NCI-H460 (cell line): ENCODE data around the gene PYDC1. TPM values are rescaled to one million over a fixed set of nuclear protein-coding genes. Genes with fewer than 3 reads are reported as not detected.
A peak's percentile ranks its signal among the peaks of the same experiment; 100 is the strongest.
"Not testable (repeated sequence)": the region's sequence is repeated elsewhere in the genome, so short reads cannot be mapped to it uniquely, and the experiment has no call there.

Experiments
- DNase-seq: peaks from one replicate; pipeline ENCODE4 v3.0.0-alpha.2; 2016; ENCODE audit warnings: low read depth; ENCODE audit errors: extremely low read depth
- small RNA-seq, 2 experiments: library from RNA; depleted of rRNA; stranded (forward); fragments of <200 nt; gene quantifications; one replicate each; pipeline ENCODE3, GENCODE V24; 2014
- total RNA-seq: library from RNA; depleted of rRNA; stranded (reverse); fragments of >200 nt; shearing (Covaris generic); gene quantifications from 2 replicates; pipeline ENCODE4 v1.2.3, GENCODE V29; 2014; rRNA removed

The PYDC1 gene
- total RNA-seq, 1 experiment from 2014 or later, result not detected

- no peak for DNase-seq
Measured at GRCh38 chr16:31182391-31182790, 34.5 kb downstream of the PYDC1 start.

GRCh38 chr16:31181102-31181830, 35.7 kb downstream of the PYDC1 start:
- no peak for DNase-seq

- DNase-seq, result peak; percentile 87
Measured at GRCh38 chr16:31179747-31180459, 37.0 kb downstream of the PYDC1 start, which contains the start of gene FUS. Gene FUS (plus strand): TSS chr16:31180139. CDS start chr16:31180215, 76 bp downstream.

GRCh38 chr16:31179219-31179746, 37.7 kb downstream of the PYDC1 start:
- no peak for DNase-seq

- no peak for DNase-seq
Measured at GRCh38 chr16:31177136-31177535, 39.8 kb downstream of the PYDC1 start.

GRCh38 chr16:31170048-31170447, 46.9 kb downstream of the PYDC1 start:
- DNase-seq, result not testable (repeated sequence)

- no peak for DNase-seq
Measured at GRCh38 chr16:31168848-31169247, 48.1 kb downstream of the PYDC1 start.

GRCh38 chr16:31167315-31167714, 49.6 kb downstream of the PYDC1 start:
- DNase-seq, result no peak

Small RNAs within 50 kb of the gene (small RNA-seq; reads per million reads assigned to genes)
- gene NDUFA3P6, result 0 reads per million in 2 experiments

Other genes with a start within 250 kb of the PYDC1 start
- gene HSD3B7, start 231.9 kb downstream of the PYDC1 start, total RNA-seq, result 16.0 and 17.0 TPM in 2 replicates
- gene STX1B, start 206.5 kb downstream of the PYDC1 start, total RNA-seq, result 0.10 and 0.46 TPM in 2 replicates
- 19.1 and 25.1 TPM in 2 replicates for gene STX4, start 183.6 kb downstream of the PYDC1 start, total RNA-seq
- 8.5 and 10.6 TPM in 2 replicates for gene ZNF668, start 142.9 kb downstream of the PYDC1 start, total RNA-seq
- gene ZNF646, start 142.7 kb downstream of the PYDC1 start, total RNA-seq, result 12.6 and 13.8 TPM in 2 replicates
- gene PRSS53, start 128.2 kb downstream of the PYDC1 start, total RNA-seq, result 1.3 TPM in 2 replicates
- 138 and 148 TPM in 2 replicates for gene VKORC1, start 122.3 kb downstream of the PYDC1 start, total RNA-seq
- 24.0 and 26.9 TPM in 2 replicates for gene BCKDK, start 108.7 kb downstream of the PYDC1 start, total RNA-seq
- gene KAT8, start 99.5 kb downstream of the PYDC1 start, total RNA-seq, result 33.2 and 45.2 TPM in 2 replicates
- not detected in 2 replicates for gene PRSS8, start 81.4 kb downstream of the PYDC1 start, total RNA-seq
- not detected in 2 replicates for gene PRSS36, start 67.1 kb downstream of the PYDC1 start, total RNA-seq
- 27.3 and 49.7 TPM in 2 replicates for gene FUS, start 37.0 kb downstream of the PYDC1 start, total RNA-seq
- not detected in 2 replicates for gene PYCARD, start 14.4 kb downstream of the PYDC1 start, total RNA-seq
- gene TRIM72, start 3.0 kb downstream of the PYDC1 start, total RNA-seq, result under 0.01 TPM in 1 of 2 replicates, not detected in the other
- gene ITGAM, start 42.8 kb upstream of the PYDC1 start, total RNA-seq, result not detected in 2 replicates
- not detected in 2 replicates for gene ITGAX, start 138.0 kb upstream of the PYDC1 start, total RNA-seq
- gene ITGAD, start 176.2 kb upstream of the PYDC1 start, total RNA-seq, result not detected in 2 replicates
- gene COX6A2, start 211.2 kb upstream of the PYDC1 start, total RNA-seq, result not detected in 2 replicates
- 0.05 and 0.14 TPM in 2 replicates for gene ZNF843, start 225.7 kb upstream of the PYDC1 start, total RNA-seq
- 8.2 and 12.2 TPM in 2 replicates for gene ARMC5, start 242.4 kb upstream of the PYDC1 start, total RNA-seq